HL-60 (cell line): Measurements from ENCODE around the gene GJC3.

Source experiments
- CTCF ChIP-seq: IDR thresholded peaks from one replicate; pipeline ENCODE4 v1.5.1; 2011; ENCODE audit warnings: low read length, control low read depth, inconsistent platforms; ENCODE audit not compliant: insufficient read depth
- GABPA ChIP-seq: IDR thresholded peaks from 2 replicates; pipeline ENCODE4 v1.6.1; 2012; ENCODE audit warnings: low read depth
- POLR2AphosphoS5 ChIP-seq: IDR thresholded peaks from 2 replicates; pipeline ENCODE4 v1.6.1; 2012; ENCODE audit warnings: low read depth
- REST ChIP-seq: IDR thresholded peaks from 2 replicates; pipeline ENCODE4 v1.6.1; 2012; ENCODE audit warnings: low read depth; ENCODE audit not compliant: insufficient replicate concordance
- SPI1 ChIP-seq: IDR thresholded peaks from 2 replicates; pipeline ENCODE4 v1.6.1; 2012; ENCODE audit warnings: low read depth, mild to moderate bottlenecking, borderline replicate concordance

GRCh38 chr7:99927536-99927935 is 1.9 kb downstream of the GJC3 start:
- no peak for TF ChIP-seq CTCF
- no peak for TF ChIP-seq REST
- TF ChIP-seq POLR2AphosphoS5: no peak
- TF ChIP-seq SPI1: no peak
- no peak for TF ChIP-seq GABPA
